ENCODE measurements around the gene JAM2.

JAM2 gene

GRCh38 chr21:25632296-25632695, 6.8 kb upstream of the JAM2 start:
- Histone ChIP-seq H3K9ac (ENCODE audit: low read length) (no peak overlapping the region), H3K4me3 (ENCODE audit: low read length) (no peak overlapping the region), H3K9me3 (ENCODE audit: control insufficient read depth, low read length) (no peaks in the 10 kb centered on the region), H3K27me3 (ENCODE audit: control insufficient read depth, insufficient read depth, low read length) (peaks cover 7% of the 10 kb centered on the region), H3K36me3 (ENCODE audit: control insufficient read depth, insufficient read depth, low read length) (no peaks in the 10 kb centered on the region), H3K4me1 (ENCODE audit: control insufficient read depth, insufficient read depth, low read length) (no peaks in the 10 kb centered on the region)

DNA sequence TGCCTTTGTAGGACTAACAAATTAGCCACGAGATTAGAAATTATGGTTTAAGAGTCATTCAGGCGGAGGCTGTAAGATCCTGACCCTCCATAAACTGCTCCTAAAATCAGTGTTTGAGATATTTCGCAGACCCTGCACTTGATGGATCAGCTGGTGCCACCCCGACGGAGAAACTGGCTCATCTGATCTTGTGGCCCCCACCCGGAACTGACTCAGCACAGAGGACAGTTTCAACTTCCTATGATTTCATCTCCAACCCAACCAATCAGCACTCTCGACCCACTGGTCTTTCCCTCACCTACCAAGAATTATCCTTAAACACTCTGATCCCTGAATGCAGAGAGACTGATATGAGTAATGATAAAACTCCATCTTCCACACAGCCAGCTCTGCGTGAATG, 3.7 kb upstream of the JAM2 start:
- Histone ChIP-seq H3K27me3 (ENCODE audit: control insufficient read depth, insufficient read depth, low read length) (peaks cover 28% of the 10 kb centered on the region), H3K9me3 (ENCODE audit: control insufficient read depth, low read length) (no peaks in the 10 kb centered on the region), H3K36me3 (ENCODE audit: control insufficient read depth, insufficient read depth, low read length) (no peaks in the 10 kb centered on the region), H3K4me1 (ENCODE audit: control insufficient read depth, insufficient read depth, low read length) (no peaks in the 10 kb centered on the region), H3K9ac (ENCODE audit: low read length) (no peak overlapping the region), H3K4me3 (ENCODE audit: low read length) (no peak overlapping the region)

DNA sequence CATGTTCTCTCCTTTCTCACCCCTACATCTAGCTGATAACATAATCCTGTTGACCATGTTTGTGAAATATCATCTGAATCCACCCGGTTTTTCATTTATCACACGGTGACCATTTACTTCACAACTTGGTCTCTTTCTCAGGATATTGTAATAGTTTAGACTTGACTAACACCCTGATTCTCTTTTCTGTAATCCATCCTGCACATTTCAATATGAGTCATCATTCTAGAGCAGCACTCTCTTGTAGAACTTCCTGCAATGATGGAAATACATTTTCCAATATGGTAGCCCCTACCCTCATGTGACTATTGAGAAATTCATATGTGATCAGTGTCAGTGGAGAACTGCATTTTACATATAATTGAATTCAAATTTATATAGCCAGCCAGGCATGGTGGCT, 2.3 kb upstream of the JAM2 start:
- H3K27me3 ChIP-seq (ENCODE audit: control insufficient read depth, insufficient read depth, low read length) = peaks cover 42% of the 10 kb centered on the region
- no peaks in the 10 kb centered on the region for H3K36me3 ChIP-seq (ENCODE audit: control insufficient read depth, insufficient read depth, low read length)
- no peaks in the 10 kb centered on the region for H3K9me3 ChIP-seq (ENCODE audit: control insufficient read depth, low read length)
- no peak overlapping the region for H3K4me3 ChIP-seq (ENCODE audit: low read length)
- H3K9ac ChIP-seq (ENCODE audit: low read length) = no peak overlapping the region
- no peaks in the 10 kb centered on the region for H3K4me1 ChIP-seq (ENCODE audit: control insufficient read depth, insufficient read depth, low read length)

GRCh38 chr21:25637851-25638659, 1.0 kb upstream of the JAM2 start:
- Histone ChIP-seq H3K4me3 (ENCODE audit: low read length) (no peak overlapping the region), H3K9ac (ENCODE audit: low read length) (no peak overlapping the region), H3K4me1 (ENCODE audit: control insufficient read depth, insufficient read depth, low read length) (no peaks in the 10 kb centered on the region), H3K36me3 (ENCODE audit: control insufficient read depth, insufficient read depth, low read length) (no peaks in the 10 kb centered on the region), H3K27me3 (ENCODE audit: control insufficient read depth, insufficient read depth, low read length) (peaks cover 43% of the 10 kb centered on the region), H3K9me3 (ENCODE audit: control insufficient read depth, low read length) (no peaks in the 10 kb centered on the region)

- H3K4me3 ChIP-seq (ENCODE audit: low read length) = no peak overlapping the region
- no peaks in the 10 kb centered on the region for H3K9me3 ChIP-seq (ENCODE audit: control insufficient read depth, low read length)
- H3K4me1 ChIP-seq (ENCODE audit: control insufficient read depth, insufficient read depth, low read length) = no peaks in the 10 kb centered on the region
- peak overlapping the region; percentile 32 for H3K9ac ChIP-seq (ENCODE audit: low read length)
- H3K36me3 ChIP-seq (ENCODE audit: control insufficient read depth, insufficient read depth, low read length) = no peaks in the 10 kb centered on the region
- H3K27me3 ChIP-seq (ENCODE audit: control insufficient read depth, insufficient read depth, low read length) = peaks cover 38% of the 10 kb centered on the region
These were observed 618 bp downstream of the JAM2 start for GRCh38 chr21:25639551-25640201.

DNA sequence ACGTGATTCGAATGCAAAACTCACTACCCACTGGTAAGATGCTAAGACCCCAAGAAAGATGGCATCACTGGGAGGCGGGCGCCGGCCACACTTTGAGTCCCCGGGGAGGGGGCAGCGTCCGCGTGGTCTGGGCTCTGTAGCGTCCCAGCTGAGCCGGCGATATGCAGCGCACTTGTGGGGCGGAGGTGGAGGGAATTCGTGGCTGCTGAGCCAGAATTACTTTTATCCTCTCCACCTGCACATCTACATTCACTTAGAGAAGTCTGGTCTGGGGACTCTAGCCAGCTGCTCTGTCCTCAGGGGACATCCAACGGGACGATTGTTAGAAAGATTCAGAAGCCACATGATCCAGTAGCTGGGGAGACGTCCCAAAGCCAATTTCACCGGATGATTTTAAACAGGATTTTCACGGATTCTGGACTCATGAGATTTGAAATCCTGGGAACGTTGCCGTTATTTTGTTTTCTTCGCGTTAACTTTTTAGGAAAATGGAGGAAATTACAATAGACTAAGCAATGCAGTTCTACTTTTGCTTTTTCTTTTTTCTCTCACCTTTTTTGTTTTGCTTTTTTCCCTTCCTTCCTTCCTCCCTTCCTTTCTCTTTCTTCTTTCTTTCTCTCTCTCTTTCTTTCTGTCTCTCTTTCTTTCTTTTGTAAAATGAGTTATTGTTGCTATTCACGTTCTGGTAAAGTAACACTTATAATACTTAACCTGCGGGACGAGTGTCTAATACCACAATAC, 1.3 kb downstream of the JAM2 start:
- Histone ChIP-seq H3K9ac (ENCODE audit: low read length) (peak overlapping the region; percentile 32), H3K9me3 (ENCODE audit: control insufficient read depth, low read length) (no peaks in the 10 kb centered on the region), H3K4me3 (ENCODE audit: low read length) (no peak overlapping the region), H3K36me3 (ENCODE audit: control insufficient read depth, insufficient read depth, low read length) (no peaks in the 10 kb centered on the region), H3K4me1 (ENCODE audit: control insufficient read depth, insufficient read depth, low read length) (no peaks in the 10 kb centered on the region), H3K27me3 (ENCODE audit: control insufficient read depth, insufficient read depth, low read length) (peaks cover 38% of the 10 kb centered on the region)

DNA sequence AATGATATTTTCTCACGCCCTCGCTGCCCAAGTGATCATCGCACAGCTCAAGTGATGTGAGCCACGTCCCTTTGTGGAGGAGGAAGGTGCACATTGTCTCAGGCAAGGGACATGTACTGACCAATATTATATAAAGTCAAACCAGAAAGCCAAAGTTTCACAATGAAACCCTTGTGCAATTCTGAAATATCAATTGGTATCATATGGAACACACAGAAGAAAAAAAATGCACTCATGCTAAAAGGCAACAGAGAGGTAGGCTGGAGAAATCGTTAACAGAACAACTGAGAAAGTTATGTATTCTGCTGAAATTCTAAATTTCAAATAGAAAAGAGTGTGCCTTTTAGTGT, 1.9 kb downstream of the JAM2 start:
- no peaks in the 10 kb centered on the region for H3K36me3 ChIP-seq (ENCODE audit: control insufficient read depth, insufficient read depth, low read length)
- no peak overlapping the region for H3K4me3 ChIP-seq (ENCODE audit: low read length)

DNA sequence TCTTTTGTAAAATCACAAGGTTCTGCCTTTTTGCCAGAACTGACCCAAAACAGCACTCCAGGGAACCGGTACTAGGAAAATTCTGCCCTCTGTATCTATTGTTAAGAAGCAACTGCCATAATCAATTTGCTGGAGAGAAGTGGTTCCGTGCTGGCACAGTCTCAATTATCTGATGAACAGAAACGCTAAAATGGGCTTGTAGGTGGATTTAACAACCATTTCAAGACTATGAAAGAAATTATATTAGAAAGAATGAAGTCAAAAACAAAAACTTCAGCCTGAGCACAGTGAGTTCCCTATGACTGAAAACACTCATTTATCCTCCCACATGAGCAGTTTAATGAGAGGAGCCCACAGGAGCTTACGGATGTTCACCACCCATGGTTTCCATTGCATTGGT, 4.4 kb downstream of the JAM2 start:
- Histone ChIP-seq H3K4me3 (ENCODE audit: low read length) (no peak overlapping the region), H3K36me3 (ENCODE audit: control insufficient read depth, insufficient read depth, low read length) (no peaks in the 10 kb centered on the region), H3K4me1 (ENCODE audit: control insufficient read depth, insufficient read depth, low read length) (no peaks in the 10 kb centered on the region), H3K9ac (ENCODE audit: low read length) (no peak overlapping the region), H3K27me3 (ENCODE audit: control insufficient read depth, insufficient read depth, low read length) (peaks cover 32% of the 10 kb centered on the region), H3K9me3 (ENCODE audit: control insufficient read depth, low read length) (no peaks in the 10 kb centered on the region)

More for the DNA sequence above, 1.9 kb downstream of the JAM2 start:
- Histone ChIP-seq H3K9me3 (ENCODE audit: control insufficient read depth, low read length) (no peaks in the 10 kb centered on the region), H3K4me1 (ENCODE audit: control insufficient read depth, insufficient read depth, low read length) (no peaks in the 10 kb centered on the region), H3K27me3 (ENCODE audit: control insufficient read depth, insufficient read depth, low read length) (peaks cover 38% of the 10 kb centered on the region), H3K9ac (ENCODE audit: low read length) (no peak overlapping the region)

- Histone ChIP-seq H3K4me3 (ENCODE audit: low read length) (no peak overlapping the region), H3K9ac (ENCODE audit: low read length) (no peak overlapping the region), H3K9me3 (ENCODE audit: control insufficient read depth, low read length) (no peaks in the 10 kb centered on the region), H3K36me3 (ENCODE audit: control insufficient read depth, insufficient read depth, low read length) (no peaks in the 10 kb centered on the region), H3K27me3 (ENCODE audit: control insufficient read depth, insufficient read depth, low read length) (peaks cover 3% of the 10 kb centered on the region), H3K4me1 (ENCODE audit: control insufficient read depth, insufficient read depth, low read length) (no peaks in the 10 kb centered on the region)
These were observed 7.4 kb downstream of the JAM2 start for GRCh38 chr21:25646474-25646873.

DNA sequence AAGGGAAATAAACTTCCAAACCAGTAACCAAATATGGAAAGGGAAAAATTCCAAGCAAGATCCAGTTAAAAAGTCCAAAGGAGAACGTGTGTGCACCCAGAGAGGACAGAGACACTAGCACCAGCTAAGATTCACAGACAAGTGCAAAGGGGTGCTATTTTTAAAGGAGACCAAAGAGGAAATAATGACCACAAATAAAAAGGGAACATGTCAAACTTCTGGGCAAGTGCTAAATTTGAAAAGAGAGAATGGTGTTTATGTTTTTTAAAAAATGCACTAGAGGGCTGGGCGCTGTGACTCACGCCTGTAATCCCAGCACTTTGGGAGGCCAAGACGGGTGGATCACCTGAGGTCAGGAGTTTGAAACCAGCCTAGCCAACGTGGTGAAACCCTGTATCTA, 8.6 kb downstream of the JAM2 start:
- Histone ChIP-seq H3K27me3 (ENCODE audit: control insufficient read depth, insufficient read depth, low read length) (no peaks in the 10 kb centered on the region), H3K4me3 (ENCODE audit: low read length) (no peak overlapping the region), H3K36me3 (ENCODE audit: control insufficient read depth, insufficient read depth, low read length) (no peaks in the 10 kb centered on the region), H3K9ac (ENCODE audit: low read length) (no peak overlapping the region), H3K9me3 (ENCODE audit: control insufficient read depth, low read length) (no peaks in the 10 kb centered on the region), H3K4me1 (ENCODE audit: control insufficient read depth, insufficient read depth, low read length) (no peaks in the 10 kb centered on the region)

DNA sequence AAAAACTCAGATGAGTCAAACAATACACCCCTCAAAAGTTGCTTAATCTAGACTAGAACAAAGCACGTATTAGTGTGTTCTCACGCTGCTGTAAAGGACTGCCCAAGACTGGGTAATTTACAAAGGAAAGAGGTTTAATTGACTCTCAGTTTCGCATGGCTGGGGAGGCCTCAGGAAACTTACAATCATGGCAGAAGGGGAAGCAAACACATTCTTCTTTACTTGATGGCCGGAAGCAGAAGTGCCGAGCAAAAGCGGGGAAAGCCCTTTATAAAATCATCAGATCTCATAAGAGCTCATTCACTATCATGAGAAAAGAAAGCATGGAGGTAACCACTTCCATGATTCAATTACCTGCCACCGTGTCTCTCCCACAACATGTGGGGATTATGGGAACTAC, 10.1 kb downstream of the JAM2 start:
- Histone ChIP-seq H3K4me3 (ENCODE audit: low read length) (no peak overlapping the region), H3K36me3 (ENCODE audit: control insufficient read depth, insufficient read depth, low read length) (no peaks in the 10 kb centered on the region), H3K9ac (ENCODE audit: low read length) (no peak overlapping the region), H3K4me1 (ENCODE audit: control insufficient read depth, insufficient read depth, low read length) (no peaks in the 10 kb centered on the region), H3K27me3 (ENCODE audit: control insufficient read depth, insufficient read depth, low read length) (no peaks in the 10 kb centered on the region), H3K9me3 (ENCODE audit: control insufficient read depth, low read length) (no peaks in the 10 kb centered on the region)

DNA sequence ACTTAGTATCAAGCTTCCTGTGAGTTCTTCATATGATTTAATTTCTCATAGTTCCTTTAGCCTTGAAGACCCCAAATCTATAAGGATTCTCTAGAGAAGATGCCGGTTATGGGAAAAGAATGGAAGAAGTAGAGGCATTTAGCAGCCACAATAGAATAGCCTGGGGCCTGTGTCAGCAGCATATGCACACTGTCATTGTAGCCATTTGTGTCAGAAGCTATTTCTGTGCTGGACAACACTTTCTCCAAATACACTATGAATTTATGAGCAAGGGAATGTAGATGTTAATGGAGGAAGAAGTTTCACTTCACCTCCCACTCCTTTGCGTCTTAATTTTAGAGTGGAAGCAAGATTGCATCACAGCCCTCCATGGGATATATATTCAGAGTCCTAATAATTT, 17.4 kb downstream of the JAM2 start:
- H3K4me1 ChIP-seq (ENCODE audit: control insufficient read depth, insufficient read depth, low read length) = no peaks in the 10 kb centered on the region
- no peaks in the 10 kb centered on the region for H3K9me3 ChIP-seq (ENCODE audit: control insufficient read depth, low read length)
- H3K27me3 ChIP-seq (ENCODE audit: control insufficient read depth, insufficient read depth, low read length) = no peaks in the 10 kb centered on the region
- H3K4me3 ChIP-seq (ENCODE audit: low read length) = no peak overlapping the region
- H3K36me3 ChIP-seq (ENCODE audit: control insufficient read depth, insufficient read depth, low read length) = no peaks in the 10 kb centered on the region
- H3K9ac ChIP-seq (ENCODE audit: low read length) = no peak overlapping the region

Data from mucosa of stomach (tissue), 1 donor.